ENCODE results near the gene TTC36. TPM values are rescaled to one million over a fixed set of nuclear protein-coding genes. Genes with fewer than 3 reads are reported as not detected.

Gene TTC36
- total RNA-seq, 2 experiments from 2014 or later = 0.42 to 0.62 TPM

Other genes with a start within 250 kb of the TTC36 start
- 100 to 1,000 TPM; 364 TPM for gene CD3E, start 222.7 kb upstream of the TTC36 start, total RNA-seq
- 100 to 1,000 TPM; 341 to 350 TPM for gene CD3D, start 184.8 kb upstream of the TTC36 start, total RNA-seq
- 100 to 1,000 TPM; 133 to 142 TPM for gene CD3G, start 183.1 kb upstream of the TTC36 start, total RNA-seq
- gene UBE4A, start 167.9 kb upstream of the TTC36 start, total RNA-seq = 10 to 100 TPM; 55.0 to 56.3 TPM
- 100 to 1,000 TPM; 246 to 264 TPM for gene ATP5MG, start 125.9 kb upstream of the TTC36 start, total RNA-seq
- 10 to 100 TPM; 55.8 to 58.9 TPM for gene KMT2A, start 91.0 kb upstream of the TTC36 start, total RNA-seq
- 10 to 100 TPM; 14.2 to 14.7 TPM for gene TMEM25, start 3.7 kb downstream of the TTC36 start, total RNA-seq
- gene IFT46, start 38.5 kb downstream of the TTC36 start, total RNA-seq = 10 to 100 TPM; 22.2 to 24.1 TPM
- 100 to 1,000 TPM; 141 to 150 TPM for gene ARCN1, start 44.9 kb downstream of the TTC36 start, total RNA-seq
- gene PHLDB1, start 80.1 kb downstream of the TTC36 start, total RNA-seq = 1 to 10 TPM; 2.9 to 3.0 TPM
- not detected for gene TREH, start 152.2 kb downstream of the TTC36 start, total RNA-seq

Measured in activated naive CD8-positive, alpha-beta T cell treated with anti-CD3 and anti-CD28 coated beads for 36 hours (primary cell).